Kidney (tissue), 14 donors: ENCODE measurements around the gene FAM171A1. TPM values are rescaled to one million over a fixed set of nuclear protein-coding genes. Genes with fewer than 3 reads are reported as not detected.

ENCODE experiments used
- DNase-seq, 5 donors: peaks; one replicate each; pipeline ENCODE4 v3.0.0-alpha.2; 2013 to 2020
- FAIRE-seq: peaks from 2 replicates; lab custom pipeline; 2012; peaks lifted over from hg19 to GRCh38; lab: Jason Lieb, UNC
- H3K27ac ChIP-seq, 2 donors: one replicate each; pipeline ENCODE4 v1.7.0; 2013; ENCODE audit warnings: low read depth in 2 of 2, low read length in 2 of 2, inconsistent platforms in 1 of 2
- H3K27me3 ChIP-seq: one replicate; pipeline ENCODE4 v1.7.1; 2013; ENCODE audit warnings: low read length, inconsistent platforms; ENCODE audit not compliant: control insufficient read depth, insufficient read depth
- H3K36me3 ChIP-seq, 3 donors: one replicate each; pipeline versions ENCODE4 v1.7.0 to v1.7.1; 2013; ENCODE audit warnings: low read length in 3 of 3, control low read depth in 1 of 3, inconsistent platforms in 1 of 3; ENCODE audit not compliant: insufficient read depth in 3 of 3, control insufficient read depth in 2 of 3
- H3K4me1 ChIP-seq, 3 donors: one replicate each; pipeline versions ENCODE4 v1.7.0 to v1.7.1; 2013; ENCODE audit warnings: low read length in 3 of 3, inconsistent platforms in 1 of 3, low read depth in 1 of 3; ENCODE audit not compliant: control insufficient read depth in 2 of 3, insufficient read depth in 2 of 3
- H3K4me3 ChIP-seq, 3 donors: one replicate each; pipeline versions ENCODE4 v1.7.0 to v1.8.1; 2013; ENCODE audit warnings: low read length in 3 of 3, control low read depth in 1 of 3, inconsistent platforms in 1 of 3
- H3K9ac ChIP-seq, 3 donors: one replicate each; pipeline versions ENCODE4 v1.7.0 to v1.7.1; 2013; ENCODE audit warnings: low read length in 3 of 3, control low read depth in 1 of 3, inconsistent platforms in 1 of 3
- H3K9me3 ChIP-seq, 3 donors: one replicate each; pipeline versions ENCODE4 v1.7.0 to v1.7.1; 2013; ENCODE audit warnings: low read length in 3 of 3, control low read depth in 1 of 3, inconsistent platforms in 1 of 3; ENCODE audit not compliant: control insufficient read depth in 2 of 3, insufficient read depth in 1 of 3
- CTCF ChIP-seq: IDR thresholded peaks from 3 replicates; pipeline ENCODE4 v1.5.1; 2012; ENCODE audit warnings: mild to moderate bottlenecking, moderate library complexity, borderline replicate concordance; ENCODE audit not compliant: insufficient read depth; ENCODE audit errors: extremely low read depth
- intact Hi-C: fragments of 100-400 bp; cut with DNase I; formaldehyde crosslinking; loops from one replicate; pipeline ENCODE4 v1.11.1; 2022
- polyA plus RNA-seq: library from polyadenylated mRNA; stranded (reverse); fragments of 350-450 nt; fragmentation: Illumina TruSeq; extraction: RNeasy Lipid Tissue Mini Kit (QIAGEN cat#74804); gene quantifications from one replicate; pipeline ENCODE4 v1.2.3, GENCODE V29; 2014; ENCODE audit warnings: low read depth, low replicate concordance; ENCODE audit not compliant: insufficient read depth
- total RNA-seq: library from RNA; stranded (reverse); fragmentation: NEBNext Ultra II Directional; extraction: Animal tissue kit (Norgen Biotek cat#: 25700); gene quantifications from one replicate; pipeline ENCODE4 v1.2.1, GENCODE V29; 2021
- donor health status: control.
- donor health status: control.
- donor health status: control.
- donor health status: control.
- donor health status: control.
- donor health status: DM: yes; HTN: yes; CAD: no.
- donor health status: Normal renal cell carcinoma (clear cell type).

The FAM171A1 gene
- total and polyA plus RNA-seq, 2 donors from 2014 or later: 30.4 to 53.0 TPM

GRCh38 chr10:15324611-15325010, 46.5 kb downstream of the FAM171A1 start:
- Histone ChIP-seq H3K9me3 (no peaks in the 10 kb centered on the region), H3K9ac (no peak overlapping the region), H3K36me3 (no peaks in the 10 kb centered on the region), H3K27ac (no peak overlapping the region), H3K4me3 (no peak overlapping the region), H3K27me3 (no peaks in the 10 kb centered on the region), H3K4me1 (peaks cover 4 to 13% (median 6%) of the 10 kb centered on the region in 3 donors)
- FAIRE-seq: no peak
- no peak for TF ChIP-seq CTCF
- intact Hi-C loops: no loop called here
- no peak for DNase-seq

GRCh38 chr10:15324113-15324512, 47.0 kb downstream of the FAM171A1 start:
- Histone ChIP-seq H3K27me3 (no peaks in the 10 kb centered on the region), H3K9me3 (no peaks in the 10 kb centered on the region), H3K4me1 (peaks cover 4 to 13% (median 6%) of the 10 kb centered on the region in 3 donors), H3K9ac (no peak overlapping the region), H3K36me3 (no peaks in the 10 kb centered on the region), H3K27ac (no peak overlapping the region), H3K4me3 (no peak overlapping the region)
- DNase-seq (no peak), FAIRE-seq (no peak)
- no peak for TF ChIP-seq CTCF
- intact Hi-C loops: no loop called here

GRCh38 chr10:15322356-15322755, 48.7 kb downstream of the FAM171A1 start:
- no peaks in the 10 kb centered on the region for H3K36me3 ChIP-seq
- no peaks in the 10 kb centered on the region for H3K27me3 ChIP-seq
- no peak for TF ChIP-seq CTCF
- FAIRE-seq (no peak), DNase-seq (no peak)
- no peak overlapping the region for H3K4me3 ChIP-seq
- no peak overlapping the region for H3K9ac ChIP-seq
- H3K27ac ChIP-seq: no peak overlapping the region
- intact Hi-C loops: no loop called here
- peaks cover 4 to 13% (median 6%) of the 10 kb centered on the region in 3 donors for H3K4me1 ChIP-seq
- no peaks in the 10 kb centered on the region for H3K9me3 ChIP-seq
